KOPT-K1 (cell line): Measurements from ENCODE around the gene UBAC2.

Experiments
- H3K27ac ChIP-seq: fragments of 200-600 bp; sonication (generic); 2 replicates; pipeline ENCODE4 v1.5.1; 2016; ENCODE audit warnings: antibody characterized with exemption, mild to moderate bottlenecking, low read depth, low read length; ENCODE audit not compliant: poor library complexity, severe bottlenecking
- H3K36me3 ChIP-seq: fragments of 200-600 bp; sonication (generic); 2 replicates; pipeline ENCODE4 v1.5.1; 2017; ENCODE audit warnings: antibody characterized with exemption, mild to moderate bottlenecking, low read length, moderate library complexity; ENCODE audit not compliant: insufficient read depth
- H3K9me3 ChIP-seq: fragments of 200-600 bp; sonication (generic); 2 replicates; pipeline ENCODE4 v1.5.1; 2017; ENCODE audit warnings: antibody characterized with exemption, low read length, mild to moderate bottlenecking; ENCODE audit not compliant: insufficient read depth, poor library complexity, severe bottlenecking

The UBAC2 gene

GRCh38 chr13:99435116-99435515 lies 234.5 kb downstream of the UBAC2 start:
- no peaks in the 10 kb centered on the region for H3K36me3 ChIP-seq
- no peak overlapping the region for H3K27ac ChIP-seq
- H3K9me3 ChIP-seq, result no peaks in the 10 kb centered on the region

DNA sequence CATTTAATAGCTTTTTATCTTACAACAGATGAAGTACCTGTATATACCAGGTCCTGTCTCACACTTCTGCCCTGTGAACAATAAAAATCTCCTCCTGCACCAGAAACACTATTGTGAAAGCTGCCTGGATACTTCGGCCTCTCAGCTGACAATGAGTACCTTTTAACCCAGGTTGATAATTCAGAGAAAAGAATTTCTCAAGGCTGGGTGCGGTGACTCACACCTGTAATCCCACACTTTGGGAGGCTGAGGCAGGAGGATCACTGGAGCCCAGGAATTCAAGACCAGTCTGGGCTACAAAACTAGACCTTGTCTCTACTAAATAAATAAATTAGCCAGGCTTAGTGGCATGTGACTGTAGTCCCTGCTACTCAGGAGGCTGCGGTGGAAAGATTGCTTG lies 235.3 kb downstream of the UBAC2 start:
- Histone ChIP-seq H3K9me3 (no peaks in the 10 kb centered on the region), H3K36me3 (no peaks in the 10 kb centered on the region), H3K27ac (no peak overlapping the region)
